Epithelial cell of prostate (primary cell): ENCODE measurements around the gene KSR2.

ENCODE experiments used
- DNase-seq: peaks from one replicate; pipeline ENCODE4 v3.0.0-alpha.2; 2011; ENCODE audit warnings: low read depth, low spot score
- H3K27ac ChIP-seq: fragments of 450-650 bp; 2 replicates; pipeline ENCODE4 v1.5.1; 2017; ENCODE audit warnings: mild to moderate bottlenecking

Gene KSR2

DNA sequence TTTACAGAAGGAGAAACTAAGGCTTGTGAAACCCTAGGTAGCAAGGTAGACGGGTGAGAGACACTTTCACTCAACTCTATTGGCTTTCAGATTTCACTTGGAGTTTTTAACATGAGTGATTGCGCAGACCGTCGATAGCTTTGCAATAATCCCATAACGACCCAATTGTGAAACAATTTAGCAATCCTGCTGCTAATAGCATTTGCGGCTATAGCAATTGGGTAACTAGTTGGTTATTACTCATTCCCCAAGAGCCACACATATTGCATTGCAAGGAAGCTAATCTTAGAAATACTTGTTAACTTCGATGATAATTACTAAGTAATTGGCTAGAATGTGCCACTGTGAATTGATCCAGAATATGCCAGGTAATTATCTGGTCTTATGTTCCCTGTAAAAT is 447.4 kb downstream of the KSR2 start:
- H3K27ac ChIP-seq: no peak overlapping the region
- DNase-seq: no peak

DNA sequence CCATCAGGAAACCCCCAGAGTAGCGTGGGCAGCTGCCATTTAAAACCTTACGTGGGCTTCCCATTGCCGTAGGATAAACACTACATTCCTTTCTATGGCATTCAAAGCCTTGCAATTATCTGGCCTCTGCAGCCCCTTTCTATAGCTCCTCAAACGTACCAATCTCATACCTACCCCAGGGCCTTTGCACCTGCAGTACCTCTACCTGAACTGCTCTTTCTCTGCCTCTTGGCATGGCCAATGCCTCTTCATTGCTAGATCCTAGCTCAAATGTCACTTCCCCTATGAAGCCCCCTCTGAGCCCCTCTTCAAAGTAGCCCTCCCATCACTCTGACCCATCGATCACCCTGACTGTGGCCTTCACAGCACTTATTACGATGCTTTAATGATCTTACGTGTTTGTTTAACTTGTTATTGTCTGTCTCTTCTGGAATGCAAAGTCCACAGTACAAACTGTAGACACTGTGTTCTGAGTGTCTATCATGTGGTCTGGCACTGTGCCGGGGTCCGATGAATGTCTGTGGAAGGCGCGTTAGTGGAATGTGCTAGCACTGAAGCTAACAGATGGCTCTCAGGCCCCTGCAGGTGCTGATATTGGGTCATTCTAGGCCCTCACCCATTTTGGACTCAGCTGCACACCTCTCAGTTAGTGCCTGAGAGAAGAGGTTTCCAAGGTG is 450.1 kb downstream of the KSR2 start:
- DNase-seq: no peak
- H3K27ac ChIP-seq: no peak overlapping the region

DNA sequence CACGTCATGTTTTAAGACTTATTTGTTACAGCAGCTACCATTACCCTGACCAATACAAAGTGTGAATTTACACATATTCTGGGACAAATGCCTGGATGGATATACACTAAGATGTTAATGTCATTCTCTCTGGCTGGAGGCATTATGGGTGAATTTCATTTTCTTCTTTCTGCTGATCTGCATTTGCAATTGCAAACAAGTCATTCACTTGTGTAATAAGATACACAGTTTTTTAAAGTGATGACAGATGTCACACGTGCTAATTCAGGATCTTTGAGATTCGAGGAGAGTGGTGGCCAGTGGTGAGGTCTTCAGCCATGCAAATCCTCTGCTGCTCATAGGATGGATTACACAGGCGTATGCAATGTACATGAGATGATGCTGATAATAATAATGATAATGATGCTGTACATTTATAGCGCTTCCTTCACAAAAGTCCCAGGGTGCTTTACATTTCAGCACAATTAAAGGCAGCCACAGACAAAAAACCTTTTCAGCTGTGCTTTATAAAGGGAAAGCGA is 451.5 kb downstream of the KSR2 start:
- no peak for DNase-seq
- H3K27ac ChIP-seq: no peak overlapping the region

DNA sequence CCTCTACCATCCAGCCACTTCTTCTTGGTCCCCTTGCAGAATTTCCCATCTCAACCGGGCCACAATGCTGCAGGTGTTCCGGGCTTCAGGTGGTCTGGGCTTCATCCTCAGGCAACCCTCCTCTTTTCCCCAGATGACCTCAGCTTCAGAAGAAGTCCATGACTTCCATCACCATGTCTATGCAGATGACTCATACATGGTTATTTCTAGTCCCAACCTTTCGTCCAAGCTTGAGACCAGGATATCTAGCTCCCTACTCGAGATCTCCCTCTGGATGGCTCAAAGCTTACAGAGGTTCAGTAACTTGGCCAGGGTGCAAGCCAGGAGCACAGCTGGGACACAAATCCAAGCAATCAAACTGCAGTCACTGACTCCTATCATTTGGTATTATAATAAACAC is 452.8 kb downstream of the KSR2 start:
- H3K27ac ChIP-seq: no peak overlapping the region
- no peak for DNase-seq

DNA sequence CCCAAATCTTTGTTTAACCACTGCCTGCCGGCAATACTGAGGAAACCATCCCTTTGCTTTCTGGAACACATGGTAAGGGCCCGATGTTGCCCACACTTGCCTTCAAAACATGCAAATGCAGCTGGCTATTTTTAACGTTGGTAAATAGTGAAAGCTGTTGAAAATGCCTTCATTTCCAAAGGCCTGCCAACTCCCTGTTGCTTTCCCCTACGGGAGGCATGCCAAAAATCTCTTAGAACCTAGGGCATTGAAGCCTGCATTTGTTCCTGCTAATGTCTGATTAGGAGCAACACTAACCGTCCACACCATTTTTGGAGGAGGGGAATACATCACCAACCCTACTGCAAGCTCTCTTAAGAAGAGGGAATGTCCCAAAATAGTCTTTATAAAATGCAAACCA is 454.8 kb downstream of the KSR2 start:
- no peak overlapping the region for H3K27ac ChIP-seq
- no peak for DNase-seq

DNA sequence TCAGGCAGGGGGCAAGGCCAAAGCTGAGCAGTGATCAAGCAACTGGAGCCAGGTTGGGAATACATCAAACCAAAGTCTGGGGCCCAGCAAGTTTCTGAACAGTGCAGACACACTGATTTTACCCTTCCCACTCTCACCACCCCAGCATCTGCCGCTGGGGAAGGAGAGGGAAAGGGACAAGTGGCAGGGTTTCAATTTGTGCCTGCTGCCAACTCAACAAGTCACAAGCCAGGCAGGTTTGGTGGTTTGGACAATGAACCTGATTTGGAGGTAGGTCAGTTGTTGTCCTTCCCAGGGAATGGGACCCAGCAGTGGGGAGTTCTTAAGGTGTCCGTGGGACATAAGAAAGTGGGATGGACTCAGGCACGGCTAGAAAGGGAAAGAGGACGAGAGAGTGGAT is 455.4 kb downstream of the KSR2 start:
- no peak for DNase-seq
- H3K27ac ChIP-seq: no peak overlapping the region

DNA sequence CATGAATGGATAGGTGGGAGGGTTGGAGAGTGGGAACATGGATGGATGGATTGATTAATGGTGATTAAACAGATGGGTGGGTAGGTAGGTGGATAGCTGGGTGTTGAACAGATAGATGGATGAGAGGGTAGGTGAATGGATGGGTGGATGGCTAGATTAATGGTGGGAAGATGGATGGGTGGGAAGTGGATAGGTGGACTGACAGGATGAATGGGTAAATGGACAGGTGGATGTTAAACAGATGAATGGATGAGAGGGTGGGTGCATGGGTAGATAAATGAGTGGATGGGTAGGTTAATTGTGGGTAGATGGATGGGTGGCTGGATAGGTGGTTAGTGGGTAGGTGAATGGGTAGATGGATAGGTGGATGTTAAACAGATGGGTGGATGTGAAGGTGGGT is 460.3 kb downstream of the KSR2 start:
- no peak for DNase-seq
- H3K27ac ChIP-seq: no peak overlapping the region

DNA sequence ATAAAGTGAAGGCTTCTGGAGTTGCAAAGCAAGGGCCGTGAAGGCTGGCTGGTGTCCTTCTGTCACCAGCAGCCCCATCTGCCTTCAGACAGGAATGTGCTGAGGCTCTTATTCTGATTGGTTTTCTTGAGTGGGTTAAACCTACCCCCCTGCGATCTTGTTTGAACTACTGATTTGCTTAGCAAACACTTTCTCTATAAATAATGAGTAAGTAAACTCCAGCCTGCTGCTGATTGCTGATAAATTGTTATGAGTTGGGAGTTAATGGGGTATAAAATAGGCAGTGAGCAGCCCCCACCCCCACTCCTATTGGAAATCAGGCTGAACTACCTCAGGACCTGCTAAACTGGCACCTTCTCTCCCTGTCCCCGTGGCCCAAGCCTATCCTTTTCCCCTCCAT is 461.2 kb downstream of the KSR2 start:
- H3K27ac ChIP-seq: no peak overlapping the region
- no peak for DNase-seq

DNA sequence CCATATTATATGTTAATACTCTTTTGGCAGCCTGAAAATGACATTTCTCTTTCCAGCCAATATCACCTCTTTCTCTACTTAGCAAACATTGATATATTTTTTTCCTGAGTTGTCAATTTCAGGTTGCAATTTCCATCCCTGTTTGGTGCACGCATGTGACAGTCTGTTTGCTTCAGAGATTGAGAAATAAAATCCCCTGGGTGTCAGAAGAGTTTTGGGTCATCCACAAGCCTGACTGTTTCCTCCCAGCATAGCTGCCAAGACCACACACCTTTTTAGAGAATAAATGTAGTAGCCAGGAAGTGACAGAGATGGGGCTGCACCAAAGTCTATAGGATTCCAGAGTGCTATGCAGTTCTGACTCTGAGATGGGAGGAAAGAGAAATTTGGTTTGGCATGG is 462.5 kb downstream of the KSR2 start:
- H3K27ac ChIP-seq: no peak overlapping the region
- DNase-seq: no peak

DNA sequence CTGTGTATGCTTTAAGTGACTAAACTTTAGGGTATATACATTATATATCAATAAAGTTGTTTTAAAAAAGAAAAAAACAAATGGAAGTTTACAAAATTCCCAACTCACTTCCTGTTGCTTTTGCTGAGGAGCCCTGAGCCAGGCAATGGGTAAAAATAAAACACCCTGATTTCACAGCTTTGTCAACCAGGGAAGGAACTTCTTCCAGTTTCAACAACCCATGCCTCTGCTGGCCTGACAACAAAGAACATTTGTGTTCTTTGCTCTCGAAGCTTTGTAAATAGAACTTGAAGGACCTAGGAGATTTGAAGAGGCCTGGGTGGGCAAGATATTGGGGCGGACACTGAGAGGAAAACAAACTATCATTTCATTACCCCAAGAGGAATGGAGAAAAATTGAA is 466.2 kb downstream of the KSR2 start:
- DNase-seq: no peak
- H3K27ac ChIP-seq: no peak overlapping the region

DNA sequence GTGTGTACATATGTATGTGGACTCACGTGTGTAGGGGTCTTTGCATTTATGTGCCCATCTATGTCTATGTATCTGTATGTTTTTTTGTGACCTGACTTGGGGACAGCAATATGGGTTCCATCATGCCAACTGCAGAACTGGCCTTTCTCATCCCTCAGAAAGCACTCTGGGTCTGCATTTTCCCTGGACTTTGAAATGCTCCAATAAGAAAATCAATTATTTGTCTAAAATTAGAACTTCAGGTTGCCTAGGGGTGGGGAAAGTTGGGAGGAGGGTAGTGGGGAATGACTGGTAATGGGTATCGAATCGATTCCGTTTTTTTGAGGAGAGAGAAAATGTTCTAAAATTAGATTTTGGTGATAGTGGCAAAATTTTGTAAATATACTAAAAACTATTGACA is 466.6 kb downstream of the KSR2 start:
- H3K27ac ChIP-seq: no peak overlapping the region
- DNase-seq: no peak

DNA sequence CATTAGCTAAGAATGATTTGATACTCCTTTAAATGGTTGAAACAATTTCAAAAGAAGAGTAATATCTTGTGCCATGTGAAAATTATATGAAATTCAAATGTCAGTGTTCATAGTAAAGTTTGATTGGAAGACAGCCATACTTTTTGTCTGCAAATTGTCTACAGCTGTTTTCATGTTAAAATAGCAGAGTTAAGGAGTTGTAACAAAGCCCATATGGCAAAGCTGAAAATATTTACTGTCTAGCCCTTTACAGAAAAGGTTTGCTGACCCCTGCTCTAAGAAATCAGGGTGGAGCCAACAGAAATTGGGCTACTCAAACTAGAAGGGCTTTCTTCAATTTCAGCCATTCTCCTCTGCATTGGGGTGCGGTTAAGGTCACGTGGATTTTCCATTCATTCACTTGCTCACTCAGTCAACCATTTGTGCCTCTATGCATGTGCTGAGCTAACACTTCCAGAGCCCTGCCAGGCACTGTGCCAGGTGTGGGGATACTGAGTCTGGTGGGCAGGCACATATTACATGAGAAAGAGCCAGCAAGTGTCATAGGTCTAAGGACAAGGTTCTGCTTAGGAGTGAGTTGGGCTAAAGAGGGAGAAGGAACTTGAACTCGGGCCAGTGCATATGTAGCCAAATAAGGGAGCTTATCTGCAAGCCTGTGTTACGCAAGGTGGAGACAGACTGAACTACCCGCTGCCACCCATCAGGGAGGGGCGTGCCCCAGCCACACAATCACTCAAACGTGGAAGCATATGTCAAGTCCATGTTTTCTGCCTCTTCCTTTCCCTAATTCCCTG is 467.5 kb downstream of the KSR2 start:
- no peak overlapping the region for H3K27ac ChIP-seq
- DNase-seq: no peak

DNA sequence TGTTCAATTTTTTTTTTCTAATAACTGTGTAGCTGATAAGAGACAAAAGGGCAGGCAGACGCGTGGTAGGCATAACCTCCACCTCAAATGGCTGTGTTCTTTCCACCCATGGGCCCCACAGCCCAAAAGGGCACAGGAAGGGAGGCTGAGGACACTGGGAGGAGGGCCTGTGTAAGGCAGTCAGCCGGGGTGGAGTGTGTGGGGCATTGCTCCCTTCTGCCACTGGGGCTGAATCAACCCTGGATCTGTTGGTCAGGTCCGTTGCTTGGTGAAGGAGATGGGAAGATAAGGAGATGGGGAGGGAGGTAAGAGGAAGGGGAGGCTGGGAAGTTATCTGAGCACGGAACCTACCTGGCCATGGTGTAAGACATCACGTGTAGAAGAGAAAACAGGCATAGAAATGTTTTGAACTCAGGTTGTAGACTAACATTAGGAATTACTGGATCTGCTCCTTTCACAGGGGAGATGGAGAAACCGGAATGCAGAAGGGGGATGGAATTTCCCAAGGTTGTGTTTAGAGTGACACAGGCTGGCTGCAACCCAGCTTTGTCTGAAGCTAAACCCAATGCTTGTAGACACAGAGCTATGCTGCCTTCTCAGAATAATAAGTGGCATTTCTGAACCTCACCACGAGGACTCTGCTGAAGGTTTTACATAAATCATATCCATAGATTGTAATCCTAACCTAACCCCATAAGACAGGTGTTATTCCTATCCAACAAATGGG is 468.9 kb downstream of the KSR2 start:
- no peak for DNase-seq
- no peak overlapping the region for H3K27ac ChIP-seq

DNA sequence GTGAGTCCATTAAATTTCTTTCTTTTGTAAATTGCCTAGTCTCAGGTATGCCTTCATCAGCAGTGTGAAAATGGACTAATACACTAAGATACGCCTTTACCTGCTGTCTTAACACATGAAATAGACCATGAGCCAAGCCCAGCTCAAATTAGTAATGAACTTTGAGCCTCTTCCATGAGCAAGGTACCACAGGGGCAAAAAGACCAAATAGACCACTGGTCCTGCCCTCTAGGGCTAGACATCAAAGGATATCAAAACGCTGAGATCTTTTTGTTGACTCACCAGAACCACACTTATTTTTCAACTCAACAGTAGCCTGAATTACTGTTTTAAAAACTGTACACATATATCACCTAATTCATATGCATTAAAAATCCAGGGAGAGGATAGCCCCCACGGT is 469.9 kb downstream of the KSR2 start:
- H3K27ac ChIP-seq: no peak overlapping the region
- no peak for DNase-seq

DNA sequence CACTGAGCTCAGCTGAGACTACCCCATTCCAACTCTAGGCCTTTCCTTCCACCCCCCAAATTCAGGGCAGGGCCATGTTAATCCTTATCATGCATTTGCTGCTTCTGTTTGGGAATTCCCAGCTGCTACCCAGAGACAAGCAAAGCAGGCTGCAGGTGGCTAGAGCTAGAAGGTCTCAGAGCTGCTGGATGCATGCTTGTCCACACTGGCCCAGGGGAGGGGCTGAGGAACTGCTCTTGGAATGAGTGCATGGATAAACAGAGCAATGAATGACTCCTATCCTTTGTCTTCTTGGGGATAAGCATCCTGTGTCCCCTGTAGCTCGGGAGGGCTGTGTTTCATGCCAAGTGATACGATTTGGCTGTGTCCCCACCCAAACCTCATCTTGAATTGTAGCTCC is 470.5 kb downstream of the KSR2 start:
- H3K27ac ChIP-seq: no peak overlapping the region
- DNase-seq: no peak

DNA sequence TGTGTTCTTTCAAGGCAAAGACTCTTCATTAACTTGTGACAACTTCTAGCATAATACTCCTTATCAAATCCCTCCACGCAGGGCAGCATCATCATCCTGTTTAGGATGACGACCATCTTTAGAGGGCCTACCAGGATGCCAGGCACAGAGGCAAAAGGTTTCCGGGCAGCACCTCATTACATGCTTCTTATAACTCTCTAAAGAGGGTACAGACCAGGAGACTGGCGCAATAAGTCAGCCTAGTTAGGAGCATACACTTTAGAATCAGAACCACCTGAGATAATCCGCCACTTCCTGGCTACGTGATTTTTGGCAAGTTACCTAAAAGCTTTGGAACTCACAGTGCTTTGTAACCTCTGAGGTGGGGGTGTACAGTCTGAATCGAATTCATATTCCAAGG is 471.4 kb downstream of the KSR2 start:
- no peak for DNase-seq
- no peak overlapping the region for H3K27ac ChIP-seq

DNA sequence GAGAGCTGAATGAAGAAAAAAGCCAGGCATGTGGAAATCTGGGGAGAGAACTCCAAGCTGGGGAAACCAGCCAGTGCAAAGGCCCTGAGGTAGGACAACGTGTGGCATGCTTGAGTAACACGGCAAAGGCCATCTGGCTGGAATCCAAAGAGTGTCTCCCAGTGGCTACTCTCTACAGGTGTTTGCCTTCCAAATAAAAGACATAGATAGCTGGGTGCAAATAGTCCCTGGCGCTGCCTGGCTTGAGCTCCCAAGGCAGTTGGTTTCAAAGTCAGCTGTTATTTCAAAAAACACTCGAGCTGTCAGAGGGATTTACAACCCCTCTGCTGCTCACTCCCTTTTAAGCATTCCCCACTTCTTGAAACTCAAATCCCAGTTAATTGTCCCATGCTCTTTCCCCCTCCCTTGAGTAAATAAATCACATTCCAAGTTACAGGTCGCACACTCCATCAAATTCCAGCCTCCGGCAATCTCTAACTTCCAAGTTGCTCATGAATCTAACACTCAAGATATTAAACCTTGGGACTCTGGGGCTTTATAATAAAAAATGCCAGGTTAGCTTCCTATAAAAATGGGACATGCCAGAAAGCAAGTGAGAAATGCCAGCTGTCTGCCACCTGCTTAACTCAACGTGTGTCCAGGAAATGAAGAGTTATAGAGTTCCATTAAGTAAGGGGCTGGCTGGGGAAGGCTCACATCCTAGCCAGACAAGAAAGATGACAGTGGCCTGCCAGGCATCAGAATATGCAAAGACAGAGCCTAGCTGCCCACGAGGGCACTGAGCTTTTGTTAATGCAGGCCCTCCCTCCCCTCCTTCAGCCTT is 473.7 kb downstream of the KSR2 start:
- H3K27ac ChIP-seq: no peak overlapping the region
- DNase-seq: no peak

DNA sequence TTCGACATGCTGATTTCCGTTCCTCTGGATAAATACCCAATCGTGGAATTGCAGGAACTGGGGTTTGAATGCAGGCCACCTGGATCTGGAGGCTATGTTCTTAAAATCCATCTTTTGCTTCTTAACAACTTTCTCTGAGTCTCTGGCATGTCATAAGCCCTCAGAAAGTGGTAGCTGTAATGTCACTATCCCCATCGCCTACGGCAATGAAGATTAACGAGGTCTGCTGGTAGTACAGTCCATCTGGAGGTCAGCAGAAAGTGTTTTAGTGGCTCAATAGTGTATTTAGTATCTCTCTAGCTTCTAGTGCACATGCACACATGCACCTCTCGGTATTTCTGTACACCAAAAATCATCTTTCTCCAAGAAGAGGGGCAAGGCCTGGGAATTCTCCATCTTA is 477.1 kb downstream of the KSR2 start:
- H3K27ac ChIP-seq: no peak overlapping the region
- no peak for DNase-seq

DNA sequence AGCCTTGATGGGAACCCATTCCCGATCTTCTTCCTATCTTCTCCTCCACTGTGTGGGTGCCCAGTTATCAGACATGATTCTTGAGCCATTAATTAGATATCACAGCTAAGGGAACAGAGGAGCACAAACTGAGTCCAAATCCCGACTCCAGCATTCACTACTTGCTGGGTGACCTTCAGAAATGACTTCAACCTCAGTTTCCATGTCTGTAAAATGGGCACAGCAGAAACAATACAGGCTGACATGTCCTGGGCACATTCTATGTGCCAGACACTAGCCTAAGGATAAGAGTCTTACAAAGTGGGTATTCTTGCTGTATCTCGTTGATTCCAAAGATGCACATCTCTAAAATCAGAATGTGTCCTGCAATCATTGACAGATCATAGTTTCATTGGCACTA is 478.7 kb downstream of the KSR2 start:
- DNase-seq: no peak
- no peak overlapping the region for H3K27ac ChIP-seq

DNA sequence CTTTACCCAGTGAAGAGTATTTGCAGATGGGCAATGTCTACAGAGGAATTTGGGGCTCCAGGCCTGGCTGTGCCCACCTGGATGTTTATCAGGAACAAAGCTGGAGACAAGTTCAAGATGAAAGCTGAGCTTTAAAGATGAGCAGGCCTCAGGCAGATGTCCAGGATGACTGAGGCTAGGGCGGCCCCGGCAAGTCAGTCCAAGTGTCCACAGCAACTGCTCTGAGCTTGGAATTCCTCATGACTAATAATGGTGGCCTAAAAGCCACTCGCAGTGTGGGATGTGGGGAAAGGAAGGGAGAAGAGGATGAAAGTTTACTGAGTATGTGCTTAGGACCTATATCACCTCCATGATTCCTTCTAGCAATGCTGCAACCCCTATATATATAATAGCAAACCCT is 479.1 kb downstream of the KSR2 start:
- no peak for DNase-seq

More for the DNA sequence above, 479.1 kb downstream of the KSR2 start:
- no peak overlapping the region for H3K27ac ChIP-seq
